GM19468 (cell line): ENCODE results near the gene RPL10A.

Source experiments
- ATAC-seq: cut with Tn5 transposase; IDR thresholded peaks from one replicate; pipeline ENCODE4 v1.9.1; 2021; ENCODE audit warnings: mild to moderate bottlenecking, moderate library complexity, moderate number of reproducible peaks; ENCODE audit not compliant: unreplicated experiment; ENCODE audit errors: extremely low read depth

RPL10A gene

DNA sequence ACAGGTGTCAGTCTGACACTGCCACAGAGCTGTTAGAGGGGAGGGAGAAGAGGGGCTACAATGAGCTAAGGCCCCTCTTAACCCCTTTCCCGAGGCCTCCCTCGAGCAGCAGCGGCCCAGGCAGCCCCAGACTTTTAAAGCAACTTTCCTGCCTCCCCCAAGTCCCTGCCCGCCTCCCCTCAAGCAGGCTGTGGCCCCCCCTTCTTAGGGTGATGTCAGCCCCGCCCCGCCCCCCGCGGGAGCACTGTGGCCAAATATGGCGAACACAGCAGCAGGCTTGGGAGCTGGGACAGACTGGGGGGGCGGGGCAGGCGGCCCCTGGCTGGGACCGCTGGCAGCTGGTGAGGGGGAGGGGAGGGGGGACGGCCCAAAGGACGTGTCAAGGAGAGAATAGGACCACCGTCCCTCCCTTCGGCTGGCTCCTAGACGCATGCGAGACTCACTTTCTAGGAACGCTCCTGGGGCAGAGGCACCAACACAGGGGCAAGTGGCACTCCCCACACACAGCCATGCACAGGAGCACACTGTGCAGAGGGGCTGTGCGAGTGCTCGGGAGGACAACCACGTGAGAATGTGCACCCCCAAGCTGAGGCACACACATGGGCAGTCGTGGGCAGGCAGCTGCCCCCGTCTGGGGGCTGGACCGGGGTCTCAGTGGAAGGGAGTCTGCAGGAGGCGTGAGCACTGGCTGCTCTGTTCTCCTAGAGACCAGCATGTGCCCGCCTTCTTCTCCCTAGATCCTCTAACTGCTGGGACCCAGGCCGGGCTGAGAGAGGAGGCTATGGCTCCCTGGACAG is 22.0 kb downstream of the RPL10A start:
- no peak for ATAC-seq

DNA sequence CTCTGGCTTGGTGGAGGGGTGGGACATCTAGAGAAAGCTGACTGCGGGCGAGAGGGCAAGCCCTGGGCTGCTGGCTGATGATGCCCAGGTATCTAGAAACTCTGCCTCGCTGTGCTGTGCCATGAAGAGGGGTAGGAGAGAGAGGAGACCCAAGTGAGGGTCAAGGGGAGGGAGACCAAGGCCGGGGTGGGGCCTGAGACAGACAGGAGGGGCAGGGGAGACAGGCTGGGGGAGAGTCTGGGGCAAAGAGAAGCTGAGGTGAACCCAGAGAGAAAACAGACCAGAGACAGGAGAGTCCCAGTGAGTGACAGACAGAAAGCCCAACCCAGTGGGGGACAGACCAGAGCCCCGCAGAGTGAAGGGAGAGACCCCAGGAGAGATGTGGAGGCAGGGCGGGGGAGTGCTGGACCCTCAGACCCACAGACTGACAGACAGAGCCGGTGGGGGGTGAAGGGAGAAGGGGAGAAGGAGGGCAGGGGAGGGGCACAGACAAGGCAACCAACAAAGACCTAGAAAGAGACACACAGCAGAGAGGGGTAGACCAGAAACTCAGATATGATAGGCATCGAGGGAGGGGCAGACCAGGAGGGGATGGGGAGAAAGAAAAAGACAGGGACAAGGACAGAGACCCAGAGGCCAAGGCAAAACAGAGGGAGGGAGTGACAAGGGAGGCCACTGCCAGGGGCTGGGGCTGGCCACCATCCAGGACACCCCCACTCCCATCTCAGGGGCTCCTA is 22.8 kb downstream of the RPL10A start:
- ATAC-seq, result no peak

DNA sequence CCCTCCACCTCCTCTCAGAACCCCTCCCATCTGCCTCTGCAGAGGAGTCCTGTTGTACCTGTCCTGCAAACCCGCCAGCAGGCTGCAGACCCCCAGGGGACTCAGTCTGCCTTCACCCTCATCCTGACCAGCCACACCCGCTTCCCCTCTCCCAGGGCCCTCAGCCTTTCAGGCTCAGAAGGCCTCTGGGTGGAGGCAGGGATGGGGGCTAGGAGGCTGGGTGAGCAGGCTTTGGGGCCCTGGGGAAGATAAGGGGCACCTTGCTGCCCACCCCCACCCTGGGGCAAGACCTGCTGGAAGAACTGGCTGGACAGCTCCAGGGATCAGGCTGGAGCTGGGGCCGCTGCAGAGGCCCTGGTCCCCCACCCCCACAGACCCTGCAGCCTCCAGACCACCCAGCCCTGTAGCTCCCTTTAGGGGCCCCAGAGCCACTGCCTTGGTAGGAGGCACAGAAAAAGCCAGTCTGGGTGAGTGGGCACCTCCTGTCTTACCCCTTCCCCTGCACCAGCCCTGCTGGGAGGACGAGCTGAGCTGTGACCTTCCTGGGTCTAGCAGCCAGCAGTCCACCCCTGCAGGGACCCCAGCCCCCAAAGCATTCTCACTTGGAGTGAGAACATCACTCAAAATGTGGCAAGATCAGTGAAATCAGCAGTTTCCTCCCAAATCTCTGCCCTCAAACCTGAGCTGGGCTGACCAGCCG is 23.5 kb downstream of the RPL10A start:
- ATAC-seq, result no peak

DNA sequence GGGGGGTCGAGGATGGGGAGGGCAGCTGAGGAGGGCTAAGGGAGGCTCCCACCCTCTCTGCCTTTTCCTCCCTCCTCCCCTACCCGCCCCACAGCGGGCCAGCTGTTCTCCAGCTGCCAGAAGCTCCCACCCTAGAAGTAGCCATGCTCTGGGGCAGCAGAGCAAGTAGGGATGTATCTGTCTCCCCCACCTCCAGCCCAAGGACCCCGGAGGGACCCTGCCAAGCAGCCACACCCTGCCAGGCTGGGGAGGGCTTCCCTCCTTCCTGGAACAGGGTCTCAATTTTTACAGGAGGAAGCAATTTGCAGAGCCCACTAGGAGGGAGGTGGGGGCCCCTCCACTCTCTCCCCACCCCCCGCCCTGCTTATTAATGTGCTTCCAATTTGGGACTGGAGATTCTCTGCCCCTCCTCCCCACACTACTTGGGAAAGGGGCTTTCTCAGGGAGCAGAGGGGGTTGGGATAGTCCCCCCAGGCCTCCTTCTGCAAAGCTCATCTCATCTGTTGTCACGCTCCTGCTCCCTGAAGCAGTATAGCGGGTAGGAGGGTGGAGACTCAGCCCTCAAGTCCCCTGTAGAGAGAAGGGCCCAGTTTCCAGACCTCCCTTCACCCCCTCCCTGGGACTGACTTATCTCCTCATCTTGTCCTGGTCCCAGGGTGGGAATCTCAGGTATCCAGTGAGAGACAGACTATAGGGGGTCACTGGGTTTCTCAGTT is 24.2 kb downstream of the RPL10A start:
- ATAC-seq, result no peak

DNA sequence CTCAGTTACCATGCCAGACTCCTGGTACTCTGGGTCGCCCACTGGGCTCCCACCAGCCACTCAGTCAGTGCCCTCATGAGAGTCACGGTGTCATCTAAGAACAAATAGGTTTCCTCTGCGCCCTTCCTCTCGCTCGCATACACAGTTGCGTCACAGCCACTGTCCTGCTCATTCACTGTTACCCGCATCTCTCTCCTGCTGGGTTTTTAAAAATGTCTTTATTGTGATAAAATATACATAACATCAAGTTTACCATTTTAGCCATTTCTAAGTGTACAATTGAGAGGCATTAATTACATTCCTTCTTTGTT is 24.7 kb downstream of the RPL10A start:
- ATAC-seq, result no peak

DNA sequence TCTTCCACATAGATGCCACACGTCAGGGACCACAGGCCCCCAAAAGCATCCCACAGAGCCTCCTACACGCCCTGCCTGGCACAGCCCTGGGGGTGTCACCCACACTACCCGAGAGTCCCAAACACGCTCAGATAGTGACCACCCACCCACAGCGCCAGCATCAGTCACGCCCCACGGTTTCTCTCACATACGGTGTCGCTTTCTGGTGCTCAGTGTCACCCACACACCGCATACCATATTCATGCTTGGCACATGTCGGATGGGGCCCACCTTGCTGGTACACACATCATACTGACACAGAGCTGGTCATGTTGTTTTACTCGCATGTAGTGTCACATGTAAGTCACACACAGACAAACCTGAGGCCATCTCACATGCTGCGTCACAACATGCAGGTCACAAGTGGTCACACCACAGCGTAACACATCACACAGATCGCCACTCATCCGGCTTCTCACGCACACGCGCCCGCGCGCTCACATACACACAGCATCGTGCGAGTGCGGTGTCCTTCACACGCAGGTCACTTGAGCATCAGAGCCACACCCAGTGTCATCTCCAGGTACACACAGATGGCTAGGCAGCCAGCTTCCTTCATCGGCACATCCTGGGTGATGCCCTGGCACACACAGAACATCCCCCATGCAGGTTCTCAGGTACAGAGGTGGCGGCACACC is 25.2 kb downstream of the RPL10A start:
- no peak for ATAC-seq

DNA sequence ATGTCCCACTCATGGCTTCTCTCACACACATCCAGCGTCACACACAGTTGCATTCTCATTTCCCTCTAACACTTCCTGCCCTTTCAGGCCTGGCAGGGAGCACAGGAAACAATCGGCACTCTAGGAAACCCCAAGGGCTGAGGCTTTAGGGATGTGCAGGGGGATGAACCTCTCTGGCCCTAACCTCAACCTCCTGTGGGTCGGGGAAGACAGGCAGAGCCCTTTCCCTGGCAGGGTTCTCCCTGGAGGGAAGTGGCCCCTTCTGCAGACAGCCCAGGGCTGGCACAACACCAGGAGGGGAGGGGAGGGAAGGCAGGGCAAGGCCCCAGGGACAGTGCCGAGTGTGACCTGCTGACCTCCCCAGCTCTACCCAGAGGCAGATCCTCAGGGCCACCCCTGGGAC is 26.0 kb downstream of the RPL10A start:
- no peak for ATAC-seq

DNA sequence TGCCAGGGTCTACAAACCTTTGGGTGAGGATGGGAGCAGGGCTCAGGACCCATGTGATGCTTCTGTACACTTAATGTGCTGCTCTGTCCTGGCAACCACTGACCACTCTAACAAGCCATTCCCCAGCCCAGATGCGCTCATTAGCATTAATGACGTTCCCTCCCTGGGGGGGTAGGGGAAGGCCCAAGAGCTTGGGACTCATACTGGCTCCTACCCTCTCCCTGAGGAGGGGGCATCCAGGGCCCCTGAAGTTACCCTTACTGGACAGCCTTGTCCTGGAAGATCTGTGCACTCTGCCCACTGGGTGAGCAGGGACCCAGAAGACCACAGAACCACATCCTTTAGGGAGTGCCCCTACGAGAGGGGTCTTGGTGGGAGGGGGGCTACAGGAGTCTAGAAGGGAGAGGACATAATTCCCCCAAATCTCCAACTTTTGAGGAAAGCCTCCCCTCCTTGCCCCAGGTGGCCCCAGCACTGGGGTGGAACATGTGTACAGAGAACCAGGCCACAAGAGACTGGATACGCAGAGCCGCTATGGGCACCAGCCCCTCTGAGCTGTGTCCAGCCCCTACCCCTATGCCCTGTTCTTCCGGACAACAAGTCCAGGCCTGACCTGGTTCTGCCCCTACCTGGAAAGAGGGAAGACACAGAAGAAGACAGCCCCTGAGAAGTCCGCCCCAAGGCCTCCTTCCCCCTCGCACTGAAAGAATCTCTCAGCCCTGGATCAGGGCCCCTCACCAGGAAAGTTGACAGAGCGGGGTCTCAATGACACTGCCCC is 27.2 kb downstream of the RPL10A start:
- ATAC-seq, result no peak

DNA sequence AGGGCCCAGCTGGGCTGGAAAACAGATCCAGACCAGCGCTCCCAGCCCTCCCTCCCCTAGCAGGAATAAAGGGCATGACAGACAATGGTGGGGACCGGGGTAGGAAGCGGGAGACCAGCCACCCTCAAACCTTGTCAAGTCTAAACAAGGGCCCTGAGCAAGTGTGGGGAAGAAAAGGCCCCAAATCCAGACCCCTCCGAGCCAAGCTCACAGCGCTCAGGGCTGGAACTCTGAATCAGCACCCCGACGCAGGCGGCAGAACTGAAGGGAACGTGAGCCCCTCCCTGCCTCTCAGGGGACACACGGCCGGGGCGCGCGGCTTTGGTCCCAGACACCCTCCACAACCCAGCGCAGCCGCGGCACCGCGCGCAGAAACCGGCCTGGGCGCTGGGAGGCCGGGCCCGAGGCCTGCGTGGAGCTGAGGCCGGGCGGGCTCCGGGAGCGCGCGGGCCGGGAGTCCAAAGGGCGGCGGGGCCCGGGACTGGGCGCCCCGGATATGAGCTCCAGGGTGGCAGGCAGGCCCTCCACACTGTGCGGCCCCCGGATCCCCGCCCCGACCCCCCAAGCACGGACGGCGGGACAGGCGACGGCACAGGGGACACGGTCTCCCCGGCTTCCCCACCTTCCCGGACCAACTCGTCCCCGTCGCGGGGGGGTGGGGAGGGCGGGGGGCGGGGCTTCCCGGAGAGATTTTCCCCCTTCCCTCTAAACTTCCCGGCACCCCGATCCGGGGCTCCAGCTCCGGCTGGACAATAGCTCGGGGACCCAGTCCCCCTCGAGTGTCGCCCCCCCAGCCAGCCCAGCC is 28.0 kb downstream of the RPL10A start:
- ATAC-seq, result no peak

DNA sequence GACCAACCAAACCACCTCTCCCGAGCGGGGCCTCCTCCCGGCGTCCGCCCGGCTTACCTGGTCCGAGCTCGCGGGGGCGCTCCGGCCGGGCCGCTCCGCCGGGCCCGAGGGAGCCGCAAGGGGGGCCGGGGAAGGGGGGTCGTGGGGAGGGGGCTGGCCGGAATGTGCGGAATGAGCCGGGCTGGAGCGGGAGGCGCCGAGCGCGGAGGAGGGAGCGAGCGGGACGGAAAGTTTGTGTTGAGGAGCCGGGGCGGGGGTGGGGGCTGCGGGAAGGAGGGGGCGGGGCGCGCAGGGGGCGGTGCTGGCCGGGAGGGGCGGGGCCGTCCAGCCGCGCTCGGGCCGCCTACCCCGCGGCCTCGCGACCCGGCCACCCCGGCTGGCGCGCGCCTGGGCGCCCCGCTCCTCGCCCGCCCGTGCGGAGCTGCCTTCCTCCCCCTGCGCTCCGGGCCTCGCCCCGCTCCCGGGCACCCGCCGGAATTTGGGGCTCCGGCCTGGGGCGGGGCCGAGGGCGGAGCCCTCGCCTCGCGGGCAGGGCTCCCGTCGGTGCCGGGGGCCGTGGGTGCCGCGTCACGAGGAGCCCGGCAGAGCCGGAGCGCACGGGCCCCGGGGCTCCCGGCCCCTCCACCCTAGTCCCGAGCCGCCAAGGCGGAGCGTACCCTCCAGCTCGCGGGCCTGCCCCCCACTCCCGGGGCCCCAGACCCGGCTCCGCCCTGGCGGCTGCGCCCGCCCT is 28.8 kb downstream of the RPL10A start, which contains the start of gene TEAD3:
TSS of gene TEAD3 (minus strand) at position 239 of the 730 bp plus-strand sequence.
- ATAC-seq, result no peak

DNA sequence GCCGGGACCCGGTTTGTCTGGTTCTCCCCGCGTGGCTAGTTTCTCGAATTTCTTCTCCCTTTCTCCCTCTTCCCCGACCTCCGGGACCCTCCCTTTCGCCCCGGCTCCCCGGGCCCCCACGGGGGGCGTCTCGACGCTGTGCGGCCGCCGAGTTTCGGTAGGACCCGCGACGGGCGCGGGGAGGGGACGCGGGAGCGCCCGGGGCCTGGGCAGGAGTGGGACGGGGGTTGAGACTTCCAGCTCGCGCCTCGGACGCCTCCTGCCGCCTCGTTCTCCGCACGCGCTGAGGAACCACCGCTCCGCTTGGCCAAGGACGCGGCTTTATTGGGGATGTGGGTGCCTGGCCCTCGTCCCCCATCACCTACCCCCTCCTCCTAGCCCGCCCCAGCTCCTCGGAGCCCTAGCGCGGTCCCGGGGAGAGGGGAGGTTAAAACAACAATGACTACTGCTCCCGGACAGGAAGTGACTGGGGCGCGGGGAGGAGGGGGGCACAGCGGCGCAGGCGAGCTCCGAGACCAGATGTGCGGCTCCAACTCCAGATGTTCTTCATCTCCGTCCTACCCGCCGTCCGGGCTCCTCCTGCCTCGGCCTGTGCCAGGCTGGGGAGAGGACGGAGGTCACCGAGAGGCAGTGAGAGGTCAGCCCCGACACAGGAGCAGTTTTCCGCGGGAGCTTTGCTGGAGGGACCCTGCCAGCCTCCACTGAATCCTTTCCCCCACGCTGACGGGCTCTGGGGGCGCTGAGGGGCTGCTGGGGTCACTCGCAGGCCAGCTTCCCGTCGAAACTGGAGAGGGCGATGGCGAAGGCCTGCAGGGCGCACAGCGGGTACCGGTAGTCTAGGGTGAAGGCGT is 29.6 kb downstream of the RPL10A start:
- no peak for ATAC-seq

DNA sequence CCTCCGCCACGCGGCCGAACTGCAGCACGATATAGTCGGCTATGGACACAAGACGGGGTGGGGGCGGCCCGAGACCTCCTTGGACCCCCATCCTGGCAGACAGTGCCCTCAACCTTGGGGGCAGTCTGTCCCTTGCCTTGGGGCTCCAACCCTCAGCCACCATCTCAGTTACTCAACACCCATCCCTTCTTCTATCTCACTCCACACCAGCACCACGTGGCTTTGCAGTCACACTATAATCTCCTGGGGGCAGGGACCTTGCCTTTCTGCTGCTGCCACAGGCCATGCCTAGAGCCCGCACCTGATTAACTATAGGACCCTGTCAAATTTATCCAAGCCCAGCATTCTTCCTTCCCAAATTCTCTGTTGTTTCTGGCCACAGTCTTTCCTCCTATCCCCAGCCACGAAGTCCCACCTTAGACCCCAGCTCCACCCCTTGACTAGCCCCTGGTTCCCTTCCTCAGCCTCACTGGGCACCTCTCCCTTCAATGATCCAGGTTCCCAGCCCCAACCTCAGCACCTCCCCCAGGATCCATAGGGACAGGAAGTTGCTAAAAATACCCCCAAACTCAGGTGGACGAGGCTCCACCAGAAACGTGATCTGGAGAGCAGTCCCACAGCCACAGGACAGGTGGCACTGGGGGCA is 30.3 kb downstream of the RPL10A start:
- ATAC-seq, result no peak

DNA sequence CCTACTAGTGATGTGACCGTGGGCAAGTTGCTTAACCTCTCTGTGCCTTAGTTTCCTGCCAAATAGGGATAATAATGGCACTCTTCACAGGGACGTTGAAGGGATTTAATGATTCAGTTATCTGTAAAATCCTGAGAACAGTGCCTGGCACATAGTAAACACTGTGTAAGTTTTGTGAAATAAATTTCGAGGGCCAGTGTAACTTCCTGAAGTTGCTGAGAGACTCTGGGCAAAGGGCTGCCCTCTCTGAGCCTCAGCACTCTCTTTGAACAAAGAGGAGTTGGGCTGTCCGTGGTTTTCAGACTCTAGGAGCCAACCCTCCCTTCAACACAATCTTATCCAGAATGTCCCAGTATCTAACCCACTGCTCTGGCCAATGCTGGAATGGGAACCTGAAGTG is 31.2 kb downstream of the RPL10A start:
- ATAC-seq, result no peak

DNA sequence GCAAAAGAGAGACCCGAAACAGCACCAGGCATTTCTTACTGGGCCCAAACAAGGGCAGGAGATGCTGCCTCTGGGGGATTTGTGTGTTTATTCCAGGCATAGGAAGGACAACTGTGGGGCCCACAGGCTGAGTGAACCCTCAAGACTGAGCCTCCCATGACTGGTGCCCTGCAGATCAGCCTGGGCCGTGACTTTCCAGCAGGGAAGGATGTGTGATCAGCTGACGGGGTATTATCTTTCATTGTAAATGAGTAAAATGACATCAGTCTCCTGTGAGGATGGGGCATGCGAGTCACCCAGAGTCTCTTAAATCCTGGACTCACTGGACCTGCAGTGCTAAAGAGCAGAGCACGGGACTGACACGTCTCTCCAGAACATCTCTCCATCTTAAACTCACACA is 32.6 kb downstream of the RPL10A start:
- no peak for ATAC-seq

DNA sequence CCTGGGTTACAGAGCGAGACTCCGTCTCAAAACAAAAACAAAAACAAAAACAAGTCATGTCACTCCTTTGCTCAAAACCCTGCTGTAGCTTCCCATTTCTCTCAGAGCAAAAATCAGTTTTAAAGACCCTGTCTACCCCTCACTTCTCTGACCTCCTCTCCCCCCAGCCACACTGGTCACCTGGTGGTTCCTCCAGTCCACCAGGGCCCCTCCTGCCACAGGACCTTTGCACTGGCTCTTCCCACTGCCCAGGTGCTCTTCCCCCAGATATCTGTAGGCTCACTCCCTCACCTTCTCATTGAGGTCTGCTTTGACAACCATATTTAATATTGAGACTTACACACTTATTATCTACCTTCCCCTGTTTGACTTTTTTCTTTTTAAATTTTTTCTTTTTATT is 33.6 kb downstream of the RPL10A start:
- ATAC-seq, result no peak

DNA sequence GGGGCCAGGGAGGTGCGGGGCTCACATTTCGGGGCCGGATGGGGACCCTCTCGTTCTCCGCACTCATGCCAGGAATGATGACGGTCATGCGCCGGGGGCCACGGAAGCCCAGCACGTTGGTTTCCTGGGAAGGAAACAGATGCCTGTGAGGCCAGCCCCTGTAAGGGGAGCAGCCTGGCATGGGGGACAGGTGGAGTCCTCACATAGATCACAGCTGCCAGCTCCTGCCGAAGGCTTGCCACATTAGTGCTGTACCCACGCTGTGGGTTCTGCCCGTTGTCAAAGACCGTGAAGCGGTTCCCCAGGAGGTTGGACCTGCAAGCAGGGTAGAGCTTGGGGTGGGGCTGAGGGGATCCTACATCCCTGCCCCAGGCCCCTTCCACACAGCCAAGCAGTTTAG is 35.3 kb downstream of the RPL10A start:
- ATAC-seq, result no peak
